Measurements from ENCODE around the gene MCCD1.

MCCD1 gene

DNA sequence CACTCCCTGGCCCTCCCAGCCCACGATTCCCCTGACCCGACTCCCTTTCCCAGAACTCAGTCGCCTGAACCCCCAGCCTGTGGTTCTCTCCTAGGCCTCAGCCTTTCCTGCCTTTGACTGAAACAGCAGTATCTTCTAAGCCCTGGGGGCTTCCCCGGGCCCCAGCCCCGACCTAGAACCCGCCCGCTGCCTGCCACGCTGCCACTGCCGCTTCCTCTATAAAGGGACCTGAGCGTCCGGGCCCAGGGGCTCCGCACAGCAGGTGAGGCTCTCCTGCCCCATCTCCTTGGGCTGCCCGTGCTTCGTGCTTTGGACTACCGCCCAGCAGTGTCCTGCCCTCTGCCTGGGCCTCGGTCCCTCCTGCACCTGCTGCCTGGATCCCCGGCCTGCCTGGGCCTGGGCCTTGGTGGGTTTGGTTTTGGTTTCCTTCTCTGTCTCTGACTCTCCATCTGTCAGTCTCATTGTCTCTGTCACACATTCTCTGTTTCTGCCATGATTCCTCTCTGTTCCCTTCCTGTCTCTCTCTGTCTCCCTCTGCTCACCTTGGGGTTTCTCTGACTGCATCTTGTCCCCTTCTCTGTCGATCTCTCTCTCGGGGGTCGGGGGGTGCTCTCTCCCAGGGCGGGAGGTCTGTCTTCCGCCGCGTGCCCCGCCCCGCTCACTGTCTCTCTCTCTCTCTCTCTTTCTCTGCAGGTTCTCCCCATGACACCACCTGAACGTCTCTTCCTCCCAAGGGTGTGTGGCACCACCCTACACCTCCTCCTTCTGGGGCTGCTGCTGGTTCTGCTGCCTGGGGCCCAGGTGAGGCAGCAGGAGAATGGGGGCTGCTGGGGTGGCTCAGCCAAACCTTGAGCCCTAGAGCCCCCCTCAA lies 43.5 kb downstream of the MCCD1 start, which contains the start of gene LTA:
Gene LTA, plus strand, starts transcription at position 249 of the 871 bp plus-strand sequence. Its CDS starts 454 bp downstream, at position 703.
- peak; percentile 50 for DNase-seq (ENCODE audit: low read depth, low spot score)

DNA sequence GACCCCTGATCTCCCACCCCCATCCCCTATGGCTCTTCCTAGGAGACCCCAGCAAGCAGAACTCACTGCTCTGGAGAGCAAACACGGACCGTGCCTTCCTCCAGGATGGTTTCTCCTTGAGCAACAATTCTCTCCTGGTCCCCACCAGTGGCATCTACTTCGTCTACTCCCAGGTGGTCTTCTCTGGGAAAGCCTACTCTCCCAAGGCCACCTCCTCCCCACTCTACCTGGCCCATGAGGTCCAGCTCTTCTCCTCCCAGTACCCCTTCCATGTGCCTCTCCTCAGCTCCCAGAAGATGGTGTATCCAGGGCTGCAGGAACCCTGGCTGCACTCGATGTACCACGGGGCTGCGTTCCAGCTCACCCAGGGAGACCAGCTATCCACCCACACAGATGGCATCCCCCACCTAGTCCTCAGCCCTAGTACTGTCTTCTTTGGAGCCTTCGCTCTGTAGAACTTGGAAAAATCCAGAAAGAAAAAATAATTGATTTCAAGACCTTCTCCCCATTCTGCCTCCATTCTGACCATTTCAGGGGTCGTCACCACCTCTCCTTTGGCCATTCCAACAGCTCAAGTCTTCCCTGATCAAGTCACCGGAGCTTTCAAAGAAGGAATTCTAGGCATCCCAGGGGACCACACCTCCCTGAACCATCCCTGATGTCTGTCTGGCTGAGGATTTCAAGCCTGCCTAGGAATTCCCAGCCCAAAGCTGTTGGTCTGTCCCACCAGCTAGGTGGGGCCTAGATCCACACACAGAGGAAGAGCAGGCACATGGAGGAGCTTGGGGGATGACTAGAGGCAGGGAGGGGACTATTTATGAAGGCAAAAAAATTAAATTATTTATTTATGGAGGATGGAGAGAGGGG lies 44.7 kb downstream of the MCCD1 start:
- DNase-seq (ENCODE audit: low read depth, low spot score), result no peak

DNA sequence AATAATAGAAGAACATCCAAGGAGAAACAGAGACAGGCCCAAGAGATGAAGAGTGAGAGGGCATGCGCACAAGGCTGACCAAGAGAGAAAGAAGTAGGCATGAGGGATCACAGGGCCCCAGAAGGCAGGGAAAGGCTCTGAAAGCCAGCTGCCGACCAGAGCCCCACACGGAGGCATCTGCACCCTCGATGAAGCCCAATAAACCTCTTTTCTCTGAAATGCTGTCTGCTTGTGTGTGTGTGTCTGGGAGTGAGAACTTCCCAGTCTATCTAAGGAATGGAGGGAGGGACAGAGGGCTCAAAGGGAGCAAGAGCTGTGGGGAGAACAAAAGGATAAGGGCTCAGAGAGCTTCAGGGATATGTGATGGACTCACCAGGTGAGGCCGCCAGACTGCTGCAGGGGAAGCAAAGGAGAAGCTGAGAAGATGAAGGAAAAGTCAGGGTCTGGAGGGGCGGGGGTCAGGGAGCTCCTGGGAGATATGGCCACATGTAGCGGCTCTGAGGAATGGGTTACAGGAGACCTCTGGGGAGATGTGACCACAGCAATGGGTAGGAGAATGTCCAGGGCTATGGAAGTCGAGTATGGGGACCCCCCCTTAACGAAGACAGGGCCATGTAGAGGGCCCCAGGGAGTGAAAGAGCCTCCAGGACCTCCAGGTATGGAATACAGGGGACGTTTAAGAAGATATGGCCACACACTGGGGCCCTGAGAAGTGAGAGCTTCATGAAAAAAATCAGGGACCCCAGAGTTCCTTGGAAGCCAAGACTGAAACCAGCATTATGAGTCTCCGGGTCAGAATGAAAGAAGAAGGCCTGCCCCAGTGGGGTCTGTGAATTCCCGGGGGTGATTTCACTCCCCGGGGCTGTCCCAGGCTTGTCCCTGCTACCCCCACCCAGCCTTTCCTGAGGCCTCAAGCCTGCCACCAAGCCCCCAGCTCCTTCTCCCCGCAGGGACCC lies 45.6 kb downstream of the MCCD1 start:
- DNase-seq (ENCODE audit: low read depth, low spot score), result no peak

DNA sequence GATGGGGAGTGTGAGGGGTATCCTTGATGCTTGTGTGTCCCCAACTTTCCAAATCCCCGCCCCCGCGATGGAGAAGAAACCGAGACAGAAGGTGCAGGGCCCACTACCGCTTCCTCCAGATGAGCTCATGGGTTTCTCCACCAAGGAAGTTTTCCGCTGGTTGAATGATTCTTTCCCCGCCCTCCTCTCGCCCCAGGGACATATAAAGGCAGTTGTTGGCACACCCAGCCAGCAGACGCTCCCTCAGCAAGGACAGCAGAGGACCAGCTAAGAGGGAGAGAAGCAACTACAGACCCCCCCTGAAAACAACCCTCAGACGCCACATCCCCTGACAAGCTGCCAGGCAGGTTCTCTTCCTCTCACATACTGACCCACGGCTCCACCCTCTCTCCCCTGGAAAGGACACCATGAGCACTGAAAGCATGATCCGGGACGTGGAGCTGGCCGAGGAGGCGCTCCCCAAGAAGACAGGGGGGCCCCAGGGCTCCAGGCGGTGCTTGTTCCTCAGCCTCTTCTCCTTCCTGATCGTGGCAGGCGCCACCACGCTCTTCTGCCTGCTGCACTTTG lies 46.7 kb downstream of the MCCD1 start, which contains the start of gene TNF:
Gene TNF, plus strand, starts transcription at position 231 of the 567 bp plus-strand sequence. Its CDS starts 177 bp downstream, at position 408.
- DNase-seq (ENCODE audit: low read depth, low spot score), result no peak

DNA sequence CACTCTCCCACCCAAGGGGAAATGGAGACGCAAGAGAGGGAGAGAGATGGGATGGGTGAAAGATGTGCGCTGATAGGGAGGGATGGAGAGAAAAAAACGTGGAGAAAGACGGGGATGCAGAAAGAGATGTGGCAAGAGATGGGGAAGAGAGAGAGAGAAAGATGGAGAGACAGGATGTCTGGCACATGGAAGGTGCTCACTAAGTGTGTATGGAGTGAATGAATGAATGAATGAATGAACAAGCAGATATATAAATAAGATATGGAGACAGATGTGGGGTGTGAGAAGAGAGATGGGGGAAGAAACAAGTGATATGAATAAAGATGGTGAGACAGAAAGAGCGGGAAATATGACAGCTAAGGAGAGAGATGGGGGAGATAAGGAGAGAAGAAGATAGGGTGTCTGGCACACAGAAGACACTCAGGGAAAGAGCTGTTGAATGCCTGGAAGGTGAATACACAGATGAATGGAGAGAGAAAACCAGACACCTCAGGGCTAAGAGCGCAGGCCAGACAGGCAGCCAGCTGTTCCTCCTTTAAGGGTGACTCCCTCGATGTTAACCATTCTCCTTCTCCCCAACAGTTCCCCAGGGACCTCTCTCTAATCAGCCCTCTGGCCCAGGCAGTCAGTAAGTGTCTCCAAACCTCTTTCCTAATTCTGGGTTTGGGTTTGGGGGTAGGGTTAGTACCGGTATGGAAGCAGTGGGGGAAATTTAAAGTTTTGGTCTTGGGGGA lies 47.4 kb downstream of the MCCD1 start:
- no peak for DNase-seq (ENCODE audit: low read depth, low spot score)

DNA sequence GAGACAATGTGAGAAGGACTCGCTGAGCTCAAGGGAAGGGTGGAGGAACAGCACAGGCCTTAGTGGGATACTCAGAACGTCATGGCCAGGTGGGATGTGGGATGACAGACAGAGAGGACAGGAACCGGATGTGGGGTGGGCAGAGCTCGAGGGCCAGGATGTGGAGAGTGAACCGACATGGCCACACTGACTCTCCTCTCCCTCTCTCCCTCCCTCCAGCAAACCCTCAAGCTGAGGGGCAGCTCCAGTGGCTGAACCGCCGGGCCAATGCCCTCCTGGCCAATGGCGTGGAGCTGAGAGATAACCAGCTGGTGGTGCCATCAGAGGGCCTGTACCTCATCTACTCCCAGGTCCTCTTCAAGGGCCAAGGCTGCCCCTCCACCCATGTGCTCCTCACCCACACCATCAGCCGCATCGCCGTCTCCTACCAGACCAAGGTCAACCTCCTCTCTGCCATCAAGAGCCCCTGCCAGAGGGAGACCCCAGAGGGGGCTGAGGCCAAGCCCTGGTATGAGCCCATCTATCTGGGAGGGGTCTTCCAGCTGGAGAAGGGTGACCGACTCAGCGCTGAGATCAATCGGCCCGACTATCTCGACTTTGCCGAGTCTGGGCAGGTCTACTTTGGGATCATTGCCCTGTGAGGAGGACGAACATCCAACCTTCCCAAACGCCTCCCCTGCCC lies 48.3 kb downstream of the MCCD1 start:
- no peak for DNase-seq (ENCODE audit: low read depth, low spot score)

DNA sequence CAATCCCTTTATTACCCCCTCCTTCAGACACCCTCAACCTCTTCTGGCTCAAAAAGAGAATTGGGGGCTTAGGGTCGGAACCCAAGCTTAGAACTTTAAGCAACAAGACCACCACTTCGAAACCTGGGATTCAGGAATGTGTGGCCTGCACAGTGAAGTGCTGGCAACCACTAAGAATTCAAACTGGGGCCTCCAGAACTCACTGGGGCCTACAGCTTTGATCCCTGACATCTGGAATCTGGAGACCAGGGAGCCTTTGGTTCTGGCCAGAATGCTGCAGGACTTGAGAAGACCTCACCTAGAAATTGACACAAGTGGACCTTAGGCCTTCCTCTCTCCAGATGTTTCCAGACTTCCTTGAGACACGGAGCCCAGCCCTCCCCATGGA lies 48.8 kb downstream of the MCCD1 start:
- no peak for DNase-seq (ENCODE audit: low read depth, low spot score)

DNA sequence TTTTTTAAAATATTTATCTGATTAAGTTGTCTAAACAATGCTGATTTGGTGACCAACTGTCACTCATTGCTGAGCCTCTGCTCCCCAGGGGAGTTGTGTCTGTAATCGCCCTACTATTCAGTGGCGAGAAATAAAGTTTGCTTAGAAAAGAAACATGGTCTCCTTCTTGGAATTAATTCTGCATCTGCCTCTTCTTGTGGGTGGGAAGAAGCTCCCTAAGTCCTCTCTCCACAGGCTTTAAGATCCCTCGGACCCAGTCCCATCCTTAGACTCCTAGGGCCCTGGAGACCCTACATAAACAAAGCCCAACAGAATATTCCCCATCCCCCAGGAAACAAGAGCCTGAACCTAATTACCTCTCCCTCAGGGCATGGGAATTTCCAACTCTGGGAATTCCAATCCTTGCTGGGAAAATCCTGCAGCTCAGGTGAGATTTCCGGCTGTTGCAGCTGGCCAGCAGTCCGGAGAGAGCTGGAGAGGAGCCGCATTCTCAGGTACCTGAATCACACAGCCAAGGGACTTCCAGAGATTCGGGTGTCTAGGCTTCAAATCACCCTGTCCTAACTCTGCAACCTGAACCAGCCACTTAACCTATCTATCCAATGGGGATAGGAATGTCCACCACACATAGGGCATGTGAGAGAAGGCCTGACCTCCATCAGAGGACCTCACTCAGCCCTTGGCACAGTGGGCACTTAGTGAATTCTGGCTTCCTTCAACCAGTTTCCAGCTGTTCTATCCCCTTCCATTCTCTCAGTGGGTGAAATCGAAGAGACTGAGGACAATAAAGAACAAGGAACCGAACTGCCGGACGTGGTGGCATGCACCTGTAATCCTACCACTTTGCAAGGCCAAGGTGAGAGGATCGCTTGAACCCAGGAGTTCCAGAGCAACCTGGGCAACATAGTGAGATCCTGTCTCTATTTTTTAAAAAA lies 49.7 kb downstream of the MCCD1 start:
- no peak for DNase-seq (ENCODE audit: low read depth, low spot score)

DNA sequence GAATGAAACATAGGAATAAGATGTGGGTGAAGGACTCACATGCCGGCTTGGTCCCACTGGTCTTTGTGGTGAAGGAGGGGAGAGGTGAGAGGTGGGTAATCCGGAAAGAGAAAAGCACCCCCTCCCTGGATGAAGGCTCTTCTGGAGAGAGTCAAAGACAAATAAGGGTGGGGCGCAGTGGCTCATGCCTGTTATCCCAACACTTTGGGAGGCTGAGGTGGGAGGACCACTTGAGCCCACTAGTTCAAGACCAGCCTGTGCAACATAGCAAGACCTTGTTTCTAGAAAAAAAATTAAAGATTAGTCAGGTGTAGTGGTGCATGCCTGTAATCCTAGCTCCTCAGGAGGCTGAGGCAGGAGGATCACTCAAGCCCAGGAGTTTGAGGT lies 50.4 kb downstream of the MCCD1 start:
- no peak for DNase-seq (ENCODE audit: low read depth, low spot score)

Measured in activated naive CD8-positive, alpha-beta T cell treated with anti-CD3 and anti-CD28 coated beads, Interleukin-2, amount 50 U/mL, for 16 hours (primary cell).